Measurements from ENCODE around the gene MORN1.

DNA sequence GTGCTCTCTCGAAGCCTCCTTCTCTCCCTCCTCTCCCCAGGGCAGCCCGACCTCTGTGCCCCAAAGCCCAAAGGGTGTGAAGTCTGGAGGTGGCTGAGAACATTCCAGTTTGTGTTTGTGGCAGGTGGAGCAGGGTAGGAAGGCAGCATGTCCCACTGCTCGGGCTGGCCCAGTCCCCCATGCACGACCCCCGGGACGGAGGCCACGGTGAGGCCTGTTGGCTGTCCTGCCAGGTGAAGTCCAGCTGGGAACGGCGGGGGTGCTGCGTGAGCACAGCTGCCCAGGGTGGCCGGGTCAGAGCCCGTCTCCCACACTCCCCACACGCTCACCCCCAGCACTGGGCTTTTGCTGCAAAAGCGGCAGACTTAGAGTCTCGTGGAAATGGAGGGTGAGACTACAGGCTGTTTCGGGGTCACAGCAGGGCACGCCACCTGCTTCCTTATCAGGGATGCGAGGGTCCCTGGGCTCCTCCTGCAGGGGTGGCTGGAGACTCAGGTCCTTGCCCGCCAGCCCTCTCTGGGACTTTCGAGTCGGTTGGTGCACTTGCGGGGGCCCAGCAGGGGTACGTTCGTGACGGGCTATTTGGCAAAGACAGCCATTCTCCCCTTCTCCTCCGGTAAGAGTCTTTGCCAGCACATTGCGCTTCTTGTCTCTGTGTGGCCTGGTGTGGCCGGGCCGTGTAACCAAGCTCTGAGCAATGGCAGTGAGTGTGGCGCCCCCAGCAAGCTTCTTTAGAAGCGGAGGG lies 40.3 kb downstream of the MORN1 start:
- TF ChIP-seq POLR2A (IDR thresholded peaks at IDR 0.05) = no peak
- TF ChIP-seq, protein P1, sequence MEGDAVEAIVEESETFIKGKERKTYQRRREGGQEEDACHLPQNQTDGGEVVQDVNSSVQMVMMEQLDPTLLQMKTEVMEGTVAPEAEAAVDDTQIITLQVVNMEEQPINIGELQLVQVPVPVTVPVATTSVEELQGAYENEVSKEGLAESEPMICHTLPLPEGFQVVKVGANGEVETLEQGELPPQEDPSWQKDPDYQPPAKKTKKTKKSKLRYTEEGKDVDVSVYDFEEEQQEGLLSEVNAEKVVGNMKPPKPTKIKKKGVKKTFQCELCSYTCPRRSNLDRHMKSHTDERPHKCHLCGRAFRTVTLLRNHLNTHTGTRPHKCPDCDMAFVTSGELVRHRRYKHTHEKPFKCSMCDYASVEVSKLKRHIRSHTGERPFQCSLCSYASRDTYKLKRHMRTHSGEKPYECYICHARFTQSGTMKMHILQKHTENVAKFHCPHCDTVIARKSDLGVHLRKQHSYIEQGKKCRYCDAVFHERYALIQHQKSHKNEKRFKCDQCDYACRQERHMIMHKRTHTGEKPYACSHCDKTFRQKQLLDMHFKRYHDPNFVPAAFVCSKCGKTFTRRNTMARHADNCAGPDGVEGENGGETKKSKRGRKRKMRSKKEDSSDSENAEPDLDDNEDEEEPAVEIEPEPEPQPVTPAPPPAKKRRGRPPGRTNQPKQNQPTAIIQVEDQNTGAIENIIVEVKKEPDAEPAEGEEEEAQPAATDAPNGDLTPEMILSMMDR (IDR thresholded peaks at IDR 0.05) = no peak
